HCT116 (cell line): ENCODE measurements around the gene RPL39L. TPM values are rescaled to one million over a fixed set of nuclear protein-coding genes. Genes with fewer than 3 reads are reported as not detected.

ENCODE experiments used
- ATAC-seq: fragments of 200-7000 bp; cut with Tn5 transposase; 2 replicates; pipeline ENCODE4 v1.9.1; 2020; ENCODE audit warnings: mild to moderate bottlenecking, moderate library complexity
- BruUV-seq: library from RNA; stranded (reverse); fragments of 400-500 nt; replicated peaks from 2 replicates; lab custom pipeline; 2021; lab: Mats Ljungman, UMichigan
- CTCF ChIA-PET: fragments of 300-600 bp; sonication (Branson Sonifier 250); formaldehyde crosslinking; loops from one replicate; lab custom pipeline; 2021; ENCODE audit warnings: antibody characterized with exemption; lab: Charles Lee
- POLR2A ChIA-PET: fragments of 300-600, 350-600 bp; sonication (Branson Sonifier 250); formaldehyde crosslinking; loops from one replicate; lab custom pipeline; 2021; ENCODE audit warnings: antibody characterized with exemption; lab: Charles Lee
- RAD21 ChIA-PET, 2 experiments: fragments of 300-600 bp; sonication (Branson Sonifier 250); formaldehyde crosslinking; loops; one replicate each; lab custom pipeline; 2023; ENCODE audit warnings: low total read pairs in 2 of 2; ENCODE audit not compliant: uncharacterized antibody in 2 of 2, unreplicated experiment in 2 of 2, low non-redundant PET in 1 of 2; lab: Charles Lee
- DNase-seq: peaks from one replicate; pipeline ENCODE4 v3.0.0-alpha.2; 2010; ENCODE audit warnings: low read depth, low spot score
- H2AFZ ChIP-seq: fragments of 200-600 bp; shearing (Covaris generic), sonication (generic); 2 replicates; pipeline ENCODE4 v1.6.1; 2017; ENCODE audit warnings: low read depth, mixed run types, mixed read lengths, antibody characterized with exemption, low read length; ENCODE audit not compliant: poor library complexity, severe bottlenecking
- H3K27ac ChIP-seq: 2 replicates; pipeline ENCODE4 v1.5.1; 2012; ENCODE audit warnings: low read depth, low read length
- H3K27me3 ChIP-seq: fragments of 200-600 bp; sonication (generic); 2 replicates; pipeline ENCODE4 v1.6.1; 2016; ENCODE audit warnings: mixed run types, low read length, mixed read lengths; ENCODE audit not compliant: insufficient read depth
- H3K36me3 ChIP-seq, 2 experiments: fragments of 200-500 bp in 1 of 2; fragments of 200-600 bp in 1 of 2; sonication (Bioruptor generic) in 1 of 2; sonication (generic) in 1 of 2; 2 replicates each; pipeline versions ENCODE4 v1.5.1 to v1.6.1; 2014 to 2016; ENCODE audit warnings: low read length in 2 of 2, inconsistent platforms in 1 of 2, mixed read lengths in 1 of 2, mixed run types in 1 of 2; ENCODE audit not compliant: insufficient read depth in 2 of 2, control insufficient read depth in 1 of 2
- H3K4me1 ChIP-seq, 2 experiments: fragments of 200-600 bp in 1 of 2; sonication (generic) in 1 of 2; 2 replicates each; pipeline versions ENCODE4 v1.5.1 to v1.6.1; 2012 to 2017; ENCODE audit warnings: low read length in 2 of 2, inconsistent platforms in 1 of 2, mild to moderate bottlenecking in 1 of 2, mixed read lengths in 1 of 2, mixed run types in 1 of 2, moderate library complexity in 1 of 2; ENCODE audit not compliant: insufficient read depth in 2 of 2, control insufficient read depth in 1 of 2
- H3K4me2 ChIP-seq: fragments of 200-600 bp; sonication (generic); 2 replicates; pipeline ENCODE4 v1.6.1; 2017; ENCODE audit warnings: mixed run types, low read length, mixed read lengths
- H3K4me3 ChIP-seq, 2 experiments: fragments of 200-600 bp in 1 of 2; sonication (generic) in 1 of 2; replicated peaks in 1 of 2; 2 replicates each; pipeline ENCODE4 v1.5.1; 2011 to 2016; ENCODE audit warnings: low read length in 2 of 2, control low read depth in 1 of 2, low read depth in 1 of 2, mild to moderate bottlenecking in 1 of 2, mixed read lengths in 1 of 2, mixed run types in 1 of 2
- H3K79me2 ChIP-seq: fragments of 200-600 bp; sonication (generic); 2 replicates; pipeline ENCODE4 v1.6.1; 2017; ENCODE audit warnings: mild to moderate bottlenecking, mixed run types, low read length, moderate library complexity, mixed read lengths; ENCODE audit not compliant: insufficient read depth
- H3K9ac ChIP-seq: fragments of 200-600 bp; sonication (generic); 2 replicates; pipeline ENCODE4 v1.6.1; 2016; ENCODE audit warnings: low read length, mixed read lengths
- H3K9me2 ChIP-seq: fragments of 200-600 bp; sonication (generic), shearing (Covaris generic); 2 replicates; pipeline ENCODE4 v1.6.1; 2017; ENCODE audit warnings: mixed run types, mild to moderate bottlenecking, moderate library complexity; ENCODE audit not compliant: insufficient read depth
- H3K9me3 ChIP-seq, 2 experiments: fragments of 200-500 bp in 1 of 2; fragments of 200-600 bp in 1 of 2; sonication (Bioruptor generic) in 1 of 2; sonication (generic) in 1 of 2; 2 replicates each; pipeline ENCODE4 v1.6.1; 2014 to 2017; ENCODE audit warnings: low read length in 2 of 2, mixed read lengths in 2 of 2, inconsistent platforms in 1 of 2, low read depth in 1 of 2, mild to moderate bottlenecking in 1 of 2, mixed run types in 1 of 2, moderate library complexity in 1 of 2; ENCODE audit not compliant: control insufficient read depth in 1 of 2, insufficient read depth in 1 of 2
- H4K20me1 ChIP-seq: fragments of 200-600 bp; sonication (generic), shearing (Covaris generic); 2 replicates; pipeline ENCODE4 v1.6.1; 2017; ENCODE audit warnings: mixed run types, mild to moderate bottlenecking, moderate library complexity; ENCODE audit not compliant: insufficient read depth
- CTCF ChIP-seq, 3 experiments: fragments of 200-600 bp in 1 of 3; sonication (generic) in 1 of 3; IDR thresholded peaks in 2 of 3; conservative IDR thresholded peaks in 1 of 3; 2 replicates each; pipeline ENCODE4 v1.5.1; 2012 to 2017; ENCODE audit warnings: low read depth in 2 of 3, low read length in 2 of 3, antibody characterized with exemption in 1 of 3, borderline replicate concordance in 1 of 3, control low read depth in 1 of 3, mild to moderate bottlenecking in 1 of 3, mixed read lengths in 1 of 3, mixed run types in 1 of 3, moderate library complexity in 1 of 3; ENCODE audit not compliant: insufficient read depth in 1 of 3
- ELF1 ChIP-seq: IDR thresholded peaks from 2 replicates; pipeline ENCODE4 v1.6.1; 2012; ENCODE audit warnings: low read depth, borderline replicate concordance
- EZH2 ChIP-seq: fragments of 200-600 bp; sonication (generic); IDR thresholded peaks from 2 replicates; pipeline ENCODE4 v1.6.1; 2017; ENCODE audit warnings: antibody characterized with exemption, mixed run types
- EZH2phosphoT487 ChIP-seq: fragments of 200-600 bp; IDR thresholded peaks from 2 replicates; pipeline ENCODE4 v1.6.1; 2018; ENCODE audit warnings: antibody characterized with exemption, borderline replicate concordance
- FOSL1 ChIP-seq: IDR thresholded peaks from 2 replicates; pipeline ENCODE4 v1.6.1; 2012; ENCODE audit warnings: low read depth
- JUND ChIP-seq: IDR thresholded peaks from 2 replicates; pipeline ENCODE4 v1.6.1; 2012
- RAD21 ChIP-seq: IDR thresholded peaks from 2 replicates; pipeline ENCODE4 v1.6.1; 2012; ENCODE audit warnings: low read depth, mild to moderate bottlenecking
- SIN3A ChIP-seq: IDR thresholded peaks from 2 replicates; pipeline ENCODE4 v1.6.1; 2012; ENCODE audit warnings: low read depth
- SRF ChIP-seq: IDR thresholded peaks from 2 replicates; pipeline ENCODE4 v1.6.1; 2012; ENCODE audit warnings: low read depth
- TCF7L2 ChIP-seq: IDR thresholded peaks from 2 replicates; pipeline ENCODE4 v1.7.0; 2011; ENCODE audit warnings: borderline replicate concordance, inconsistent platforms; ENCODE audit not compliant: insufficient read depth, insufficient read length; ENCODE audit errors: extremely low read depth
- YY1 ChIP-seq: IDR thresholded peaks from 2 replicates; pipeline ENCODE4 v1.6.1; 2011; ENCODE audit warnings: low read length, low read depth, moderate library complexity, mild to moderate bottlenecking; ENCODE audit not compliant: insufficient replicate concordance; ENCODE audit errors: extremely low read depth
- ZNF274 ChIP-seq: fragments of 200-500 bp; sonication (Bioruptor generic); IDR thresholded peaks from 2 replicates; pipeline ENCODE4 v1.6.1; 2014; ENCODE audit warnings: mild to moderate bottlenecking, low read depth, low read length, inconsistent platforms
- intact Hi-C: fragments of 100-400 bp; cut with micrococcal nuclease; formaldehyde crosslinking; loops from 2 replicates; pipeline ENCODE4 v1.10.0; 2022
- total RNA-seq: library from RNA; stranded (reverse); gene quantifications from one replicate; pipeline ENCODE4 v1.2.1, GENCODE V29; 2021; ENCODE audit not compliant: unreplicated experiment
- TF ChIP-seq, protein P1 (sequence below): IDR thresholded peaks from 2 replicates; pipeline ENCODE4 v1.6.1; 2012
- TF ChIP-seq, protein P2 (sequence below): IDR thresholded peaks from 2 replicates; pipeline ENCODE4 v1.6.1; 2012

RPL39L gene
- total RNA-seq, 1 experiment from 2014 or later, result not detected

DNA sequence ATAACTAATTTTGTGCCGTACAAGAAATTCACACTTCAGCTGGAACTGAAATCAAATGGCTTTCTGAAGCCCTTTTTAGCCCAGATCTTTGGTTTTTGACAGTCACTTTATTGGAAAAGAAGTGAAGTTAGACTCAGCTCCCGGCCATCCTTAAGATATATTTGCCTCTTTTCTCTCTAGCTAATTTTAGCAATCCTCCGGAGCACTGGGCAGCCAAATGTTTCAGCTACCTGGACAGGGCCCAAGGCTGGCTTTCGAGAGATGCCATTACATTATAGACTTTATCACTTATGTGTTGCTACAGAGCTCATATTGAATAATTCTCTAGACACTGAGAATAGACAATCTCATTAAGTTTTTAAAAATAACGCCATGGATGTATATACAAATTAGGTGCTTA, 28.5 kb upstream of the RPL39L start:
- Histone ChIP-seq H3K79me2 (no peaks in the 10 kb centered on the region), H3K4me1 (peaks cover 0 to 2% of the 10 kb centered on the region in 2 experiments; a peak in 1 of 4 replicates), H3K27ac (no peak overlapping the region), H3K36me3 (no peaks in the 10 kb centered on the region), H4K20me1 (no peaks in the 10 kb centered on the region), H3K9me3 (no peaks in the 10 kb centered on the region), H3K9me2 (no peaks in the 10 kb centered on the region), H3K9ac (no peak overlapping the region), H2AFZ (no peak overlapping the region), H3K4me2 (no peak overlapping the region), H3K27me3 (no peaks in the 10 kb centered on the region), H3K4me3 (no peak overlapping the region)
- ChIA-PET RAD21 (no interaction called here), CTCF (interaction anchor here (1.0 to 4.2 kb wide), 2 partner anchors 54 to 318 kb away, joined by 3 to 96 read pairs; no protein-coding TSS in a partner anchor), POLR2A (no interaction called here)
- ATAC-seq (no peak), DNase-seq (no peak)
- intact Hi-C loops, result no loop called here
- TF ChIP-seq JUND (no peak), EZH2 (no peak), FOSL1 (no peak), TCF7L2 (no peak), SRF (no peak), ZNF274 (no peak), RAD21 (no peak), CTCF (IDR thresholded peaks at IDR 0.05 in 2 of 3, conservative IDR thresholded peaks at IDR 0.05 in 1 of 3; ENCODE audit: borderline replicate concordance in 1 of 3, insufficient read depth in 1 of 3, low read depth in 2 of 3, low read length in 2 of 3) (no peak), YY1 (no peak), SIN3A (no peak), EZH2phosphoT487 (no peak), ELF1 (no peak)
- TF ChIP-seq, protein P1, sequence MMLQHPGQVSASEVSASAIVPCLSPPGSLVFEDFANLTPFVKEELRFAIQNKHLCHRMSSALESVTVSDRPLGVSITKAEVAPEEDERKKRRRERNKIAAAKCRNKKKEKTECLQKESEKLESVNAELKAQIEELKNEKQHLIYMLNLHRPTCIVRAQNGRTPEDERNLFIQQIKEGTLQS, result no peak
- TF ChIP-seq, protein P2, sequence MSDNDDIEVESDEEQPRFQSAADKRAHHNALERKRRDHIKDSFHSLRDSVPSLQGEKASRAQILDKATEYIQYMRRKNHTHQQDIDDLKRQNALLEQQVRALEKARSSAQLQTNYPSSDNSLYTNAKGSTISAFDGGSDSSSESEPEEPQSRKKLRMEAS, result no peak
- no TSS peak for BruUV-seq
